Inflammatory macrophage (primary cell): ENCODE measurements around the gene FBXL16.

Experiments used
- DNase-seq, 2 donors: peaks; one replicate each; pipeline ENCODE4 v3.0.0-alpha.2; 2020 to 2022

The FBXL16 gene

GRCh38 chr16:722835-723633 lies 17.4 kb upstream of the FBXL16 start:
- no peak for DNase-seq

GRCh38 chr16:721765-722540 lies 16.4 kb upstream of the FBXL16 start:
- DNase-seq: no peak

- DNase-seq: peak; percentile 57 to 79
Measured at GRCh38 chr16:720990-721764, 15.6 kb upstream of the FBXL16 start, which contains the start of gene ANTKMT. TSS of gene ANTKMT (plus strand) at chr16:721146. CDS start at chr16:721275, 129 bp downstream.

DNA sequence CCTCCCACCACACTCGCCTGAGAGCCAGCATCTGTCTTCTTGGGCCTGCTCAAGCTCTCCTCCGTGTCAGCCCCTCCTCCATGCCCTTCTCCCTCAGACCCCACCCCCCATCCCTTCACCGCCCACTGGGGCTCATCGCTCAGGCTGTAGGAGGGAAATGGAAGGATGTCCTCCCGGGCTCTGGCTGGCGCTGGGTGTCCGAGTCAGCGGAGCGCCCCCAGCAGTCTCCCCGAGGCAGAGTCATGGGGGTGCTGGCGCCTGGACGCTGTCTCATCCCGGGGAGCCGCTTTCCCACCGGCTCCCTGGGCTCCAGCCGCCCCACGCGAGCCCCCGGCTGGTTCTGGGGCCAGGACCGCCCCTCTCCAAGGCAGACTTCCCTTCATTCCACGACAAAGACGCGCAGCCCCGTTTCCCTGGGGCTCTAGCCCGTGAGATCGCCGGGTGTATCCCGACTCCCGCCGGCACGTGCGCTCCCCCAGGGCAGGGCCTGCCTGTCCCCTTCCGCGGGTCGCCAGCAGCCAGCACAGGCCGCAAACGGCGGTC lies 14.9 kb upstream of the FBXL16 start:
- DNase-seq: peak in 1 of 2 donors; percentile 53

DNA sequence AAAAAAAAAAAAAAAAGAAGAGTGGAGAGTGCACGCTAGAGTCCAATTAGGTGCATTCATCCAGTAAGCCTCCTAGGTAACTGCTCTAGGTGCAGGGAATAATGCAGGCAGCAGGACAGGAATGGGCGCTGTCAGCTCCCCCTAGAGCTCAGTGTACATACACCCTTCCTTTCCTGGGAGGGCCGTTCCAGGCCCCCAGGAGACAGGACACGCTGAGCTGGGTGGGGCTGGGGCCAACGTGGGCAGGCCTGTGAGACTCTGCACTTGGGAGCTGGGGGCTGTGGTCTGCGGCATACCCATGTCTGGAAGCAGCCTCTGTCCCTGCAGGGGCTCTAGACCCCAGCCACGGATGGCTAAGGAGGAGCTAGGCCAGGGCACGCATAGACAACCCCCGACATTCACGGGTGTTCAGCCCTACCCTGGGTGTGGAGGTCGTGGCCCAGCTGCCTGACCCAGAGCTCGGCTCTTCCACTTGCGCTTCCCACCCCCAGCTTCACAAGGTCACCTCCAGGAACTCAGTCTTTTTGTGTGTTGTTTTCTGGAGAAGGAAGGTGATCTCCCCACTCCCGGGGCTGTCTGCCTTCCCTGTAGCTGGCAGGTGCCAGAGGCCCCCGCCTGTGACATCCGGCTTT lies 14.3 kb upstream of the FBXL16 start:
- DNase-seq: no peak

DNA sequence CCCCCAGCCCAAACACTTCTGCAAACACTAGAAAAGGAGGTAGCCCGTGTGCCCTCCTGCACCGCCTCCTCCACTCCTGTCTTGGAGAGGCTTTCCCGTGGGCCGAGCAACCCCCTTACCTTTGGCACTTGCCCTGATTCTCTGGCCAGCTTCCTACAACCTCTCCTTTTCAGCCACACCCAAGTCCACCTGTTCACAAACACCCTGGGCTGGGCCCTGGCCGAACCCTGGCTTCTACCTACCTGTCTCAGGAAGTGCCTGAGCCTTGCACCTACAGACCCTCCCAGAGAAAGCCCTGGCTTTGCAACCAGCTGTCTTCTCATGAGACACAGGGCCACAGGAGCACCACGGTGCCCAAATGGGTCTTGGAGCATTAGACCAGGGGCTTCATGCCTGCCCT lies 13.3 kb upstream of the FBXL16 start:
- DNase-seq: no peak

- no peak for DNase-seq
Measured at GRCh38 chr16:718389-718788, 12.8 kb upstream of the FBXL16 start.

DNA sequence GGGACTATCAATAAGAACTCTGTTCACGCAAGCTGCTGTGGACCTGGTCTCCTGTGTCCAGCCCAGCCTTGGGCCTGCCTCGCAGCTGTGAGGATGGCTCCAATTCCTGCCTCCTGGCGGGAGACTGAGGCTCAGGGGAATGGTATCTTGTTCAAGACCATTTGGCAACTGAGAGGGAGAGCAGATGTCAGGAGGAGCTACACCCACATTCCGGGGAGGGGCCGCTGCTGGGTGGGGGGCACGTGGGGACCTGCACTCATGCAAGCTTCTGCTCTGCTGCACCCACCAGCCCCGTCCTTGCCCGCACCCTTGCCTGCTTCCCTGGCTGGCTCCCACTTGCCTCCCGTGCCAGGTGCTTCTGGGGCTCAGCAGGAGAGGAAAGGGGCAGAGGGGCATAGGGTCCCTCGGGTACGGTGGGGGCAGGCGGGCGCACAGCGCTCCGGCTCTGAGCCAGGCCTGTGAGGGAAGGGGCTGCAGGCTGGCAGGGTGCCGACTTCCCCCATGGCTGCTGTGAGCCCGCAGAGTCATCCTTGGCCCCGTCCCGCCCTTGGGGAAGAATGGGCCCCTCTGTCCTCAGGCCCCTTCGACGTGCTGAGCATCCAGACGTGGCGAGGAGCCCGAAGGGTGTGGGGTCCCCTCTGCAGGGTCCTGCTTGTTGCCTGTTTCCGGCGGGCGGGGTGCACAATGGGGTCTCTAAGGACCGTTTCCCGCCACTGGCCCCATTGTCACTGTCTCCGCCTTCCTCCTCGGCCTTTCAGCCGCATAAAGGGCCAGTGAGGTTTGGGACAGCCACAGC lies 12.0 kb upstream of the FBXL16 start:
- DNase-seq: no peak

DNA sequence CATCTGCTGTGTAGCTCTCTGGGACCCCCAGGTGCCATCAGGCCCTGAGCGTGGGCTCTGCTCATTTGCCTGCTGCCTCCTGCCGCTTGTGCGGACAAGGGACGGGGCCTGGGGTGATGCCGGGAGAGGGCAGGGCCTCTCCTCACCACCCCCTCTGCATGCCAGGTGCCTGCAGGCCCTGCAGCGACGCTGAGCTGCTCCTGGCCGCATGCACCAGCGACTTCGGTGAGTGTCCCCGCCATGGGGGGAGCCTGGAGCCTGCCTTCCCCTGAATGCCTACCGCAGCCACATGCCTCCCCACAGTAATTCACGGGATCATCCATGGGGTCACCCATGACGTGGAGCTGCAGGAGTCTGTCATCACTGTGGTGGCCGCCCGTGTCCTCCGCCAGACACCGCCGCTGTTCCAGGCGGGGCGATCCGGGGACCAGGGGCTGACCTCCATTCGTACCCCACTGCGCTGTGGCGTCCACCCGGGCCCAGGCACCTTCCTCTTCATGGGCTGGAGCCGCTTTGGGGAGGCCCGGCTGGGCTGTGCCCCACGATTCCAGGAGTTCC lies 11.2 kb upstream of the FBXL16 start:
- no peak for DNase-seq

DNA sequence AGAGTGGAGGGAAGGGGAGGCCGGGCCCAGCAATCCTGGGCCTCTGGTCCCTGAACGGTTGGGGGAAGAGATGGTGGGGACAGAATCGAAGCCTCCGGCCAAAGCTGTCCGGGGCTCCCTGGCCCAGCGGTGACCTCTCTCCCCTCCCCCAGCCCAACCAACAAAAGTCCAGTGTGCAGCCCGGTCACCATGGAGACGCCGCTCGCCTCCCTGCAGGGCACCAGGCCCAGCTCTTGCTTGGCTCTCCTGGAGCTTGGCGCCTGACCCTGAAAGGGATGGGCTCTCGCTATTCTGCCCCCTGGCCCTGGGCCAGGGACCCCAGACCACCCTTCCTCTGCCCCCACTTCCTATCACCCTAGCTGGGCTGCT lies 10.6 kb upstream of the FBXL16 start:
- DNase-seq: no peak

GRCh38 chr16:715477-716199 lies 10.0 kb upstream of the FBXL16 start:
- no peak for DNase-seq

DNA sequence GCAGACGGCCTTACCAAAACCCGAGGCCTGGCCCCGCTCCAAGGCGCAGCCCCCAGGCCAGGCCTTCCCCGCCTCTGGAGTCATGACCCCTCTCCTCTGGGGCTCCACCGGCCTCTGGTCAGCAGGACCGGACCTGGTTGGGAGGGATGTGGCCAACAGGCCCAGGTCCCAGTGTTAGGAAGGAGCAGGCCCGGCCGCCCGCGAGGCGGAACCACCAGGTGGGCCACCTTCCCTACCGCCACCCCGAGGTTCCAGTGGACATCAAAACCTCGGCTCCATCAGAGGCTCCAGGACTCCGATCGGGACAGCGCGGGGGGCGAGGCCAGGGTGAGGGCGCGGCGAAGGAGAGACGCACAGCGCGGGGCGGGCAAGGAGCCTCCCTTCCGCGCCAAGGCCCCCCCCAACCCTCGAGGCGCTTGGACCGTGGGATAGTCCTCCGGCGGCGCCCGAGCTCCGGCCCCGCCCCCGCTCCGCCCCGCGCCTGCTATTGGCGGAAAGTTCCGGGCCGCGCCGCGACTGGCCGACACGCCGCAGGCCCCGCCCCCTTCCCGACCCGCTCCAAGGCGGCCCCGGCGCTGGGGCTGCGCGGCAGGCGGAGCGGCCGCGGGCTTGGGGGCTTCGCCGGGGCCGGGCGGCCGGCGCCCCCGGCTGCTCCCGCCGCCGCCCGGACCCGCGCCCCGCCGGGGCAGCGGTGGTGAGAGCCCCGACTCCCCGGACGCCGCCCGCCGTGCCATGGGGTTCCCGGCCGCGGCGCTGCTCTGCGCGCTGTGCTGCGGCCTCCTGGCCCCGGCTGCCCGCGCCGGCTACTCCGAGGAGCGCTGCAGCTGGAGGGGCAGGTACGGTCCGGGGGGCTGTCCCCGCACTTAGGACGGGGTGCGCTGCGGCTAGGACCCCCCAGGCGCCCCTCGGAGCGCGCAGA lies 9.2 kb upstream of the FBXL16 start, which contains the start of gene METRN:
TSS of gene METRN (plus strand) at position 561 of the 919 bp plus-strand sequence. CDS start at position 733, 172 bp downstream.
- peak; percentile 76 to 88 for DNase-seq

- no peak for DNase-seq
Measured at GRCh38 chr16:714079-714478, 8.5 kb upstream of the FBXL16 start.

- DNase-seq: peak; percentile 55 to 70
Measured at GRCh38 chr16:712740-713250, 7.2 kb upstream of the FBXL16 start.

- peak; percentile 65 to 73 for DNase-seq
Measured at GRCh38 chr16:711548-712320, 6.1 kb upstream of the FBXL16 start.

DNA sequence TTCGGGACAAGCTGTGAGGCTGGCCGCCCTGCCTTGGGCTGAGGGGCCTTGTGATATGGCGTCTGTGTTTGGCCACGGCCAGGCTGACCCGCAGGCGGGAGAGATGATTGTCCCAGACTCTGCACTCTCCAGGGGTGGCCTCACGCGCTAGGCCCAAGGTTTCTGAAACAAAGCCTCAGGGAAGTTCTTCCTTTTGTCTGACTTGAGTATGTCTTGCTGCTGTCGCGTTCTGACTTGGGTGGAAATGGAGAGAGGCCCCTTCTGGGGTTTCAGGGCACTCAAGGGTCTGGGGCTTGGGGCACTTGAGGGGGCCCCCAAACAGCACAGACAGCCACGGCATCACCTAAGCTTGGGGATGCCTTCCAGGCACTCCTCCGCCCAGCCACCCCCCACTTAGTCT lies 5.5 kb upstream of the FBXL16 start:
- DNase-seq: no peak

DNA sequence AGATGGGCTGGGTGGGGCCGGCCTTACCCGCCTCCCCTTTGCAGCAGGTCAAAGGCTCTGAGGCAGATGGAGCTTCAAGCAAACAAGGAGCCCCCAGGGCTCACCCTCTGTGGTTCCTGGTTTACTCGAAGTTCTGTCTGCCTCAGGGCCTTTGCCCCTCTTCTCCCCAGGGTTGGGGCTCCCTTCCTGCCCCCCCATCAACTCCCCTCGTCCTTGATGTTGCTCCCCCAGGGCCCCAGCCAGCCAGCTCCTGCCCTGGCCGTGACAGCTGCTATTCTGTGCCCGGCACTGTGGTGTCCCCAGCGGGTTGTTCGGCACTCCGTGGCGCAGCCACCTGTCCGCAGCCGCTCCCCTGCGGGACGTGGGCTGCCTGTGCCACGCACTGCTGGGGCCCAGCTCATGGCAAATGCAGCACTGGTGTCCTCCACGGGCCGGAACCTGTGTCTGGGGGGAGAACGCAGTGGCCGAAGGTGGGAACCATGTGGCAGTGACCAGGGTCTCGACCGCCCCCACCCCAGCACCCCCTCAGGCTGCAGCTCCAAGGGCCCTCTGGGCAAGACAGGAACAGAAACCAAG lies 5.0 kb upstream of the FBXL16 start:
- no peak for DNase-seq
